Measurements from ENCODE around the gene SARDH.

DNA sequence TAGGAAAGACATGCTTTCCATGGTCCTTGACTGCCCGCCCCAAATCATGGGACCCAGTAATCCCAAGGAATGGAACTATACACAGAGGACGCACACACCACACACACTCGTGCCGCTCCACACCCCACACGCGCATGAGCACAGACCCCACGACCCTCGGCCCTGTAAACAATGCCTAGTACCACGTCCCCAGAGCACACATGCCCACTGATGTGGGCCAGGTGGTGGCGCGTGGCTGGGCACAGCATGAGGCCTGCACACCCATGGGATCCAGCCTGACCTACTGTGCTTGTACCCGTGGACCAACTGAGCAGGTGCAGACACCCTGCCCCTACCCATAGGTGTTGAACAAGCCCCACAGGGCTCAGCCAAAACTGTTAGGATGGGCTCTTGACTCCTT lies 101.2 kb downstream of the SARDH start:
- TF ChIP-seq, protein P1, sequence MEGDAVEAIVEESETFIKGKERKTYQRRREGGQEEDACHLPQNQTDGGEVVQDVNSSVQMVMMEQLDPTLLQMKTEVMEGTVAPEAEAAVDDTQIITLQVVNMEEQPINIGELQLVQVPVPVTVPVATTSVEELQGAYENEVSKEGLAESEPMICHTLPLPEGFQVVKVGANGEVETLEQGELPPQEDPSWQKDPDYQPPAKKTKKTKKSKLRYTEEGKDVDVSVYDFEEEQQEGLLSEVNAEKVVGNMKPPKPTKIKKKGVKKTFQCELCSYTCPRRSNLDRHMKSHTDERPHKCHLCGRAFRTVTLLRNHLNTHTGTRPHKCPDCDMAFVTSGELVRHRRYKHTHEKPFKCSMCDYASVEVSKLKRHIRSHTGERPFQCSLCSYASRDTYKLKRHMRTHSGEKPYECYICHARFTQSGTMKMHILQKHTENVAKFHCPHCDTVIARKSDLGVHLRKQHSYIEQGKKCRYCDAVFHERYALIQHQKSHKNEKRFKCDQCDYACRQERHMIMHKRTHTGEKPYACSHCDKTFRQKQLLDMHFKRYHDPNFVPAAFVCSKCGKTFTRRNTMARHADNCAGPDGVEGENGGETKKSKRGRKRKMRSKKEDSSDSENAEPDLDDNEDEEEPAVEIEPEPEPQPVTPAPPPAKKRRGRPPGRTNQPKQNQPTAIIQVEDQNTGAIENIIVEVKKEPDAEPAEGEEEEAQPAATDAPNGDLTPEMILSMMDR (IDR thresholded peaks at IDR 0.05 in 4 of 5, conservative IDR thresholded peaks at IDR 0.05 in 1 of 5) = no peak
- TF ChIP-seq POLR2A (IDR thresholded peaks at IDR 0.05) = no peak
